Testis (tissue), 2 donors: Measurements from ENCODE around the gene EFNA5.

Experiments
- POLR2A ChIP-seq: fragments of 450-650 bp; IDR thresholded peaks from one replicate; pipeline ENCODE4 v1.6.1; 2017; ENCODE audit warnings: antibody characterized with exemption, mild to moderate bottlenecking, moderate library complexity
- TF ChIP-seq, protein P1 (sequence below), 3 experiments: fragments of 450-650 bp in 2 of 3; fragments of 200-600 bp in 1 of 3; sonication (generic) in 1 of 3; IDR thresholded peaks; one replicate each; pipeline ENCODE4 v1.5.1; 2016 to 2019; ENCODE audit warnings: antibody characterized with exemption in 3 of 3, mild to moderate bottlenecking in 2 of 3, moderate library complexity in 1 of 3

GRCh38 chr5:107557051-107557658 is 113.6 kb downstream of the EFNA5 start:
- TF ChIP-seq, protein P1, sequence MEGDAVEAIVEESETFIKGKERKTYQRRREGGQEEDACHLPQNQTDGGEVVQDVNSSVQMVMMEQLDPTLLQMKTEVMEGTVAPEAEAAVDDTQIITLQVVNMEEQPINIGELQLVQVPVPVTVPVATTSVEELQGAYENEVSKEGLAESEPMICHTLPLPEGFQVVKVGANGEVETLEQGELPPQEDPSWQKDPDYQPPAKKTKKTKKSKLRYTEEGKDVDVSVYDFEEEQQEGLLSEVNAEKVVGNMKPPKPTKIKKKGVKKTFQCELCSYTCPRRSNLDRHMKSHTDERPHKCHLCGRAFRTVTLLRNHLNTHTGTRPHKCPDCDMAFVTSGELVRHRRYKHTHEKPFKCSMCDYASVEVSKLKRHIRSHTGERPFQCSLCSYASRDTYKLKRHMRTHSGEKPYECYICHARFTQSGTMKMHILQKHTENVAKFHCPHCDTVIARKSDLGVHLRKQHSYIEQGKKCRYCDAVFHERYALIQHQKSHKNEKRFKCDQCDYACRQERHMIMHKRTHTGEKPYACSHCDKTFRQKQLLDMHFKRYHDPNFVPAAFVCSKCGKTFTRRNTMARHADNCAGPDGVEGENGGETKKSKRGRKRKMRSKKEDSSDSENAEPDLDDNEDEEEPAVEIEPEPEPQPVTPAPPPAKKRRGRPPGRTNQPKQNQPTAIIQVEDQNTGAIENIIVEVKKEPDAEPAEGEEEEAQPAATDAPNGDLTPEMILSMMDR (IDR thresholded peaks at IDR 0.05), result no peak
- no peak for TF ChIP-seq POLR2A
